SK-N-DZ (cell line): ENCODE data around the gene RBM33.
"Not testable (repeated sequence)": the region's sequence is repeated elsewhere in the genome, so short reads cannot be mapped to it uniquely, and the experiment has no call there.

Experiments used
- DNase-seq: peaks from one replicate; pipeline ENCODE4 v3.0.0-alpha.2; 2015; ENCODE audit warnings: low spot score

RBM33 gene

GRCh38 chr7:155665079-155665956, 20.9 kb downstream of the RBM33 start:
- DNase-seq: no peak

- DNase-seq: no peak
Measured at GRCh38 chr7:155665957-155666287, 21.5 kb downstream of the RBM33 start.

DNA sequence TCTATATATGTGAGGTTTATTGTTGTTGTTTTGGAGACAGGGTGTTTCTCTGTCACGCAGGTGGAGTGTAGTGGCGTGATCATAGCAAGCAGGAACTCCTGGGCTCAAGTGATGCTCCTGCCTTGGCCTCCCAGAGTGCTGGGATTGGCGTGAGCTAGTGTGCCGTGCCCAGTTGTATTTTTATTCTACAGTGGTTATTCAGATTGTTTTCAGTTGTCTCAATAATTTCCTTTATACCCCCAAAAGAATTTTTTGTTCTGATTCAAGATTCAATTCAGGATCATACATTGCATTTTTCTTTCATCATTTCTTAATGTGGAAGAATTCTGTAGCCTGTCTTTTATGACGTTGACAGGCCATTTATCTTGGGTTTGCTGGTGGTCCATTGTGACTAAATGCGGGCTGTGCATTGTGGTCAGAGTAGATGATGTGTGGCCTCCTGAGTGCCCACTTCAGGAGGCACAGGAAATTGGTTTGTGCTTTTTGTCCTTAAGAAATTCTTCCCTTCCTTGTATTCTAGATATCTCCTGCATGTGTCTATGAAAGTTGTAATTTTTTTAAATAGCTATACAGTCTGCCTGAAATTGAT, 22.9 kb downstream of the RBM33 start:
- DNase-seq: no peak

DNA sequence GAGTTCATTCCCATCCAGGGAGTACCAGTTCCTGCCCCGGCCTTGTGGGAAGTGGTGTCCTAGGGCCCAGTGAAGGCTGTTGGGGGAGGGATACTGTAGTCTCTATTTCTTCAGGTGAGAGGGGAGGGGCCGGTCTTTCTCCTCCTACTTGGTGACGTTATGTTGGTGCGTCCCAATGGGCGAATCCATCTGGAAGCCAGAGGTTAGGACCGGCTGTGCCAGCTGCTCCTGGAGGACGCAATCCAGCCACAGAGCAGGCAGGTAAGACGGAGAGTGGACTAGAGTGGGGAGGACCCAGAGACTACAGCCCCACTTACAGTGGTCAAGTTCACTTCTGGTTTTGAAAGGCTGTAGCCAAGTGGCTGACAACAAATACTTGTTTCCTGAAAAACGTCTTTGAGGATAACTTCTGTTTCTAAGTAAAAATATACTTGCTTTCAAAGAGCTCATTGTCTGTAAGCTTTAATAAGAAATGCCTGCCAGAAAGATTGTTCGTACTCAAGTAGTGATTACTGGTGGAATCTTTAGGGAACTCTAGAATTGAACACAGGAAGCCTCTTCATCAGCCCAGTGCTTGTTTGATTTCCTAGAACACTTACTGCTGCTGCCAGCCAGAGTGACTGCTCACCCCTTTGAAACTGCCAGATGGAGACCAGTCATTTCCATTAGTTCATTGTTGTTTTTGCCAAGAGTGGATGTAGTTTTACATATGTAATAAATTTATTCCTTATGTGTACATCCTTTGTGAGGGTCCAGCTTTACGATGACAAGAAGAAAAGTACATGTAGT, 25.4 kb downstream of the RBM33 start:
- no peak for DNase-seq

DNA sequence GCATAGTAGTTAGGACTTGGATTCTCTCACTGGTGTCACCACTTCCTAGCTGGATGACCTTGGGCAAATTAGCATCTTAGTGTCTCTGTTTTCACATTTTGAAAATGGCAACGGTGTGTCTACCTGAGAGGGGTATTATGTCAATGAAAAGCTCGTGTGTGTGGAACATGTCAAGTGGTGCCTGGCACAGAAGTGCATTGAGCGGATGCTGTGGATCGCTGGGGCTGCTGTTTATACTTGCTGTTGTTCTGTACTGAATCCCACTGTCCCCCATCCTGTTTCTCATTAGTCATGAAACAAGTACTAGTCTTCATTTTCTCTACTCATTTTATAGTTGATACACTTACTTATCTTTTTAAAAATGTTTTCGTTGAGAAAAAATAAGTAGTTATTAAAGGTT, 26.1 kb downstream of the RBM33 start:
- DNase-seq: no peak

- DNase-seq: no peak
Measured at GRCh38 chr7:155674556-155674955, 30.1 kb downstream of the RBM33 start.

DNA sequence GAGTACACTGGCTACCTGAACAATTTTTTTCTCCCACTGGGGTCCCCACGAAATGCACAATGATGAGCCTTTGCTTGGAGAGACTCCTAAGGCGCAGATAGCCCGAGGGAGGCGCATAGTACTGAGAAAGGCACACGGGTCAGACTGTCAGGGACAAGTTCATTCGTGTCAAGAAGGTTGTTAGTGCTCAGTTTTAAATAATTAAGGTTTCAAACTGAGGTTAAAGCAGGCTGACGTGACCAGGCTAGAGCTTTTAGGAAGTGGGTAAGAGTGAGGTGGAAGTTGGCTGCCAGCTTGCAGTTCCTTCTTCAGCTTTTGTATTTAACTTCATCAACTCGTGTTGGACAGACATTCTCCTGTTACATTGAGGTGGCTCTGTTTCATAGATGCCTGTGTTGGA, 31.6 kb downstream of the RBM33 start:
- DNase-seq: no peak

DNA sequence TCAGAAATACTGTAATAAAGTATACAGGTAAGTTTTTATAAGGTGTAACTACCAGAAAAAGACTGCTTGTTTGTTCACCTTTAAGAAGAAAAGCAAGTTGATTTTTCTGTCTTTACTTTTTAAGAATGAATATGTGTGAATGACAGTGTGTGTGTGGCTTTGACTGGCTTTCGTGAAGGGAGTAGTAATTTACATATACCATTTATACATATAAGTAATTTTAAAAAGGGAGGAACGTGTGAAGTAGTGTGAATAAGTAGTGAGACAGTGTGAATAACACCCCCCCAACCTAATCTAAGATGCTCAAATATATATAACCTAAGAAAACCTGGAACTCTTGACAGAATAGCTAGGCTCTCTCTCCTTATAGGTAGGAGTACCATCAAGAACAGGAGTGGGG, 33.2 kb downstream of the RBM33 start:
- DNase-seq: no peak

DNA sequence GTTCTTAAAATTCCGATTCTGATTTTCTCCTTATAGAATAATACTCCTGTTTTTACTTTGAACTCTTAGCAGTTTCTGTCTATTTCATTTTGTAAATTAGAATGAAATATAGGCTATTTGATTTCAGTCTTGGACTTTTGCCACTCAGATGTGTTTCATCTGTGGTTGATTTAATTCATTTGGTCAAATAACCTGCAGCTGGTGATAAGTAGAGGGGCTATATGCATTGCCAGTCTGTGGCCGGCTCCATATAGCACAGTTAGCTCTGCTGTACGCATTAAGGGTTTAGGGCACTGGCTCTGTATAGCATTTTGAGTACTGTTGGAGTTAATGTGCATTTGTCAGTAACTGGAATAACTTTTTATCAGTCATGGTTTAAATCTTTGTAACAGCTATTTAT, 35.7 kb downstream of the RBM33 start:
- no peak for DNase-seq

DNA sequence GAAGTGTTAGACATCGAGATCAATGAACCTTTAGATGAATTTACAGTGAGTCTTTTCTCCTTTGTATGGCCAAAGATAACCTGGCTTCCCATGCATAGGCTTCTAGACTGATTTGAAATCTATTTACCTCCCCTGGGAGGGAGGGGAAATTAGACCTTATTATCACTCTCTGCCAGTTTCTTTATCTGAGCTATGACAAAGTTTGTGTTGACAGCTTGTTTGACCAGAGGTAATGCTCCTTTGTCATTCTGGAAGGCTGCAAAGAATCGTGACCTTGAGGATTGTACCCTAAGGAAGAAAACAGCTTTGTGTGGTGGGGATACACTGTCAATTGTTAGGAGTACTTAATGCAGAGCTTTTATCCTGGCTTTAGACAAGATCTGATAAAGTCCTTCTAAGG, 36.4 kb downstream of the RBM33 start:
- DNase-seq: no peak

- no peak for DNase-seq
Measured at GRCh38 chr7:155681663-155682062, 37.2 kb downstream of the RBM33 start.

DNA sequence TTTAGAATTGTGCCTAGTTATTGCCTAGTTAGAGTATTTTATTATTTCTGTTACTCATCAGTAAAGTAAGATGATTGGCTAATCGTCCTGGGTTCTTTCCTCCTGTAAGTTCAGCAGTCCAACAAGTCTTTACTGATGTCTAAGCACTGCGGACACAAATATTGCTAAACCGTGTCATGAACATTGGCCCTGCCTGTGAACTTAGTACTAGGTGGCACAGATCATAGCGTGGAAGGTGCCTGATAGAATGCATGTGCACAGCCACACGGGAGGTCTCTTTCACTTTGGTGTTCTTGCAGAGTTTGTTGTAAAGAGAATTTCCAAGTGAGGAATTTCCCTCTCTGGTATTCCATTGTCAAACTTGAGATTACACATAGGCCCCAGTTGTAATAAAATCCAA, 38.0 kb downstream of the RBM33 start:
- DNase-seq: no peak

GRCh38 chr7:155683098-155683497, 38.6 kb downstream of the RBM33 start:
- no peak for DNase-seq

DNA sequence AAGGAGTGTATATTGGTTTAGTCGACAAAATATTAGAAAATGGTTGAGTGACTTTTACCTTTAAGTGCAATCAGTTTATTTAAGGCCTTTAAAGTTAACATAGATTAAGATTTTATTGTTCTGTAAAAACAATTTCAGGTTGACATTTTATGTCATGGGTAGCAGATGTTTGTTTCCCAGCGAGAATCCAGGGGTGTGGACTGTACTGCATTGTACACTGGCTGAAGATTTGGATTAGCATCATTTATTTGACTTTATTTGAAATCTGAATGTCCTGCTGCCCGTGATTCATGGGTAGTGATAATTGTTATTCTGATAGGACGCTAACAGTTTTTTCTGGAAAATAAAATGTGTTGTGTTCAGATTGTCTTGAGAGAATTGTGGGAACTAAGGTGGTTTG, 39.3 kb downstream of the RBM33 start:
- DNase-seq: no peak

GRCh38 chr7:155684543-155684942, 40.1 kb downstream of the RBM33 start:
- no peak for DNase-seq

DNA sequence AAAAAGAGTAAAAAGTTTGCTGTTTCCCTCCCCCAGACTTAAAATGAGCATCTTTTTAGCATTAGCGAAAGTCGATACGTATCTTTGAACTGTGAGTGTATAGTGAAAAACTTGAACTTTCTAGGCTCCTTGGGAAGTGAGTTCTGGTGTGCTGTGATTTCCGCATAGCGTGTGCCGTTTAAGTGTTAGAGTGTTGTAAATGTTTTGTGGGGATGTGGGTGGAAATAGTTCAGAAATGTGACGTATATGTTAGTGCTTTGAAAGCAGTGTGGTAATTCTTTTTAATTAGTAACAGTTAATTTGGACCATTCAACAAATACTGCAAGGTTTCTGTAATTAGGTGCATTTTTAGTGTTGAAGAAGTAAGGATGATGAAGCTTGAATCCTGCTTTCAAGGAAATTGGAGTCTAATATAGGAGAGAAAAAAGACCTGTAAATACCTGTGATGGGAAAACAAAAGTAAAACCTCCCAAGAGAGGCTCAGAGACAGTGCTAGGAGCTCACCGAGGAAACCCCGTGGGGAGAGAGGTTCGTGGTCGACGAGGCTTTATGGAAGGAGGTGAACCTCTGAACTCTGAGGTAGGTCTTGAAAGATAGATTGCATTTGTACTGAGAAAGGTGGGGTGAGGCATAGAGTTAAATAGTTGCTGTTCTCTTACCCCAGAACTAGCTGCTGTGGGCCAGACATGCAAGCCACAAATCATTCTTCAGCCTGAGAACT, 40.8 kb downstream of the RBM33 start:
- DNase-seq: no peak

DNA sequence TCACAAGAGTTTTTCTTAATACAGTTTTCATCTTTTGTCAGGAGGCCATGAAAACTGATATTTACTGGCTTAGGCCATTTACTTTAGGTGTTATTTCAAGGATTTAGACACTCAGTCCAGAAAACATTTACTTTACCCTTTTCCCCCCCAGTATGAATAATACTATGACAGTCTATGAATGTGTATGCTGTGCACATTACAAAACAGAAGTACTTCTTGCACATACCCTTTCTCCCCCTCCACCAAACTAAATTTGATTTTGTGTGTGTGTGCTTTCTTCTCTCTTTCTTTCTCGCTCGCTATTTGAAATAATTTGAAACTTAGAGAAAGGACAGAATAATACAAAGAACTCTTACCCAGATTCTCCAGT, 41.3 kb downstream of the RBM33 start:
- no peak for DNase-seq

DNA sequence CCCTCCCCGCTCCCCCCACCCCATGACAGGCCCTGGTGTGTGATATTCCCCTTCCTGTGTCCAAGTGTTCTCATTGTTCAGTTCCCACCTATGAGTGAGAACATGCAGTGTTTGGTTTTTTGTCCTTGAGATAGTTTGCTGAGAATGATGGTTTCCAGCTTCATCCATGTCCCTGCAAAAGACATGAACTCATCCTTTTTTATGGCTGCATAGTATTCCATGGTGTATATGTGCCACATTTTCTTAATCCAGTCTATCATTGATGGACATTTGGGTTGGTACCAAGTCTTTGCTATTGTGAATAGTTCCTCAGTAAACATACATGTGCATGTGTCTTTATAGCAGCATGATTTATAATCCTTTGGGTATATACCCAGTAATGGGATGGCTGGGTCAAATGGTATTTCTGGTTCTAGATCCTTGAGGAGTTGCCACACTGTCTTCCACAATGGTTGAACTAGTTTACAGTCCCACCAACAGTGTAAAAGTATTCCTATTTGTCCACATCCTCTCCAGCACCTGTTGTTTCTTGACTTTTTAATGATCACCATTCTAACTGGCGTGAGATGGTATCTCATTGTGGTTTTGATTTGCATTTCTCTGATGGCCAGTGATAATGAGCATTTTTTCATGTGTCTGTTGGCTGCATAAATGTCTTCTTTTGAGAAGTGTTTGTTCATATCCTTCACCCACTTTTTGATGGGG, 42.3 kb downstream of the RBM33 start:
- not testable (repeated sequence) for DNase-seq

DNA sequence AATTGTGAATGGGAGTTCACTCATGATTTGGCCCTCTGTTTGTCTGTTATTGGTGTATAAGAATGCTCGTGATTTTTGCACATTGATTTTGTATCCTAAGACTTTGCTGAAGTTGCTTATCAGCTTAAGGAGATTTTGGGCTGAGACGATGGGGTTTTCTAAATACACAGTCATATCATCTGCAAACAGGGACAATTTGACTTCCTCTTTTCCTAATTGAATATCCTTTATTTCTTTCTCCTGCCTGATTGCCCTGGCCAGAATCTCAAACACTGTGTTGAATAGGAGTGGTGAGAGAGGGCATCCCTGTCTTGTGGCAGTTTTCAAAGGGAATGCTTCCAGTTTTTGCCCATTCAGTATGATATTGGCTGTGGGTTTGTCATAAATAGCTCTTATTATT, 43.8 kb downstream of the RBM33 start:
- not testable (repeated sequence) for DNase-seq

- DNase-seq: not testable (repeated sequence)
Measured at GRCh38 chr7:155690655-155691054, 46.2 kb downstream of the RBM33 start.

DNA sequence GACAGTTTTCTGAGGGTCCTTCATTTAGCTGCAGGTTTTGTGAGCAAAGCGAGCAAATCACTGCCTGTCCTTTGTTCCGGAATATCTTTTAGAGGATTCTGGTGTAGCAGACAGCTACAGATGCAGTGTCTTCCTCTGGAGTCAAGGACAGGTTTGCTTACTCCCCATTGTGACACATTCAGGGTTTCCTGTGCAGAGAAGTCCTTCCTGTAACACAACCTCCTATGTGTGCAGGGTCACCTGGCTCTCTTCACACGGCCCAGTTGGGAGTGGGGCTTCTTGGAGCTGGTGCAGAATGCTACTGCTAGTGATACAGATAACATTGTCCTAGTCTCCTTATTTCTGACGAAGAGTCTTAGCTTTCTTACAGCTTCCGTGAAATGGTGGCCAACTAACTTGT, 47.9 kb downstream of the RBM33 start:
- no peak for DNase-seq
